ENCODE results near the gene C16orf78. TPM values are rescaled to one million over a fixed set of nuclear protein-coding genes. Genes with fewer than 3 reads are reported as not detected.

Gene C16orf78
- total and polyA plus RNA-seq, 2 donors (not counting 1 experiment from before 2014, with no cell fraction given), result not detected

- Histone ChIP-seq H3K36me3 (ENCODE audit: control insufficient read depth, insufficient read depth, low read length) (no peaks in the 10 kb centered on the region), H4K20me1 (ENCODE audit: control insufficient read depth, extremely low read depth, insufficient read depth, low read length) (no peaks in the 10 kb centered on the region), H3K79me2 (ENCODE audit: control insufficient read depth, insufficient read depth, low read length) (no peaks in the 10 kb centered on the region), H3K27ac (ENCODE audit: insufficient read depth, low read length) (no peak overlapping the region), H3K4me1 (ENCODE audit: control insufficient read depth, extremely low read depth, insufficient read depth, low read length) (no peaks in the 10 kb centered on the region), H3K9me3 (ENCODE audit: control insufficient read depth, insufficient read depth, low read depth, low read length) (no peaks in the 10 kb centered on the region), H3K27me3 (ENCODE audit: control insufficient read depth, insufficient read depth, low read length) (no peaks in the 10 kb centered on the region), H2AFZ (ENCODE audit: low read length) (no peak overlapping the region), H3K9ac (ENCODE audit: insufficient read depth, low read length) (no peak overlapping the region), H3K4me2 (ENCODE audit: extremely low read depth, insufficient read depth, low read length) (no peak overlapping the region), H3K4me3 (replicated peaks in 1 of 4; ENCODE audit: control extremely low read depth in 1 of 4, insufficient read depth in 1 of 4, low read depth in 3 of 4, low read length in 4 of 4) (no peak overlapping the region)
- TF ChIP-seq CTCF (conservative IDR thresholded peaks at IDR 0.05 in 1 of 2, IDR thresholded peaks at IDR 0.05 in 1 of 2; ENCODE audit: low read depth in 1 of 2, low read length in 2 of 2) (no peak), EZH2 (IDR thresholded peaks at IDR 0.05; ENCODE audit: low read length, missing control alignments) (no peak)
- DNase-seq (ENCODE audit: low read depth in 2 of 2), result no peak
Observed at GRCh38 chr16:49419006-49419405, 45.4 kb downstream of the C16orf78 start.

- H3K27ac ChIP-seq (ENCODE audit: insufficient read depth, low read length), result no peak overlapping the region
- TF ChIP-seq CTCF (conservative IDR thresholded peaks at IDR 0.05 in 1 of 2, IDR thresholded peaks at IDR 0.05 in 1 of 2; ENCODE audit: low read depth in 1 of 2, low read length in 2 of 2) (no peak), EZH2 (IDR thresholded peaks at IDR 0.05; ENCODE audit: low read length, missing control alignments) (no peak)
- no peaks in the 10 kb centered on the region for H4K20me1 ChIP-seq (ENCODE audit: control insufficient read depth, extremely low read depth, insufficient read depth, low read length)
- no peak overlapping the region for H2AFZ ChIP-seq (ENCODE audit: low read length)
- H3K4me2 ChIP-seq (ENCODE audit: extremely low read depth, insufficient read depth, low read length), result no peak overlapping the region
- H3K4me3 ChIP-seq (replicated peaks in 1 of 4; ENCODE audit: control extremely low read depth in 1 of 4, insufficient read depth in 1 of 4, low read depth in 3 of 4, low read length in 4 of 4), result no peak overlapping the region
- no peaks in the 10 kb centered on the region for H3K36me3 ChIP-seq (ENCODE audit: control insufficient read depth, insufficient read depth, low read length)
- no peaks in the 10 kb centered on the region for H3K9me3 ChIP-seq (ENCODE audit: control insufficient read depth, insufficient read depth, low read depth, low read length)
- DNase-seq (ENCODE audit: low read depth in 2 of 2), result no peak
- no peaks in the 10 kb centered on the region for H3K79me2 ChIP-seq (ENCODE audit: control insufficient read depth, insufficient read depth, low read length)
- no peaks in the 10 kb centered on the region for H3K27me3 ChIP-seq (ENCODE audit: control insufficient read depth, insufficient read depth, low read length)
- H3K4me1 ChIP-seq (ENCODE audit: control insufficient read depth, extremely low read depth, insufficient read depth, low read length), result no peaks in the 10 kb centered on the region
- no peak overlapping the region for H3K9ac ChIP-seq (ENCODE audit: insufficient read depth, low read length)
Observed at GRCh38 chr16:49419862-49420261, 46.3 kb downstream of the C16orf78 start.

GRCh38 chr16:49422896-49423295 is 49.3 kb downstream of the C16orf78 start:
- H2AFZ ChIP-seq (ENCODE audit: low read length), result no peak overlapping the region
- H3K4me2 ChIP-seq (ENCODE audit: extremely low read depth, insufficient read depth, low read length), result no peak overlapping the region
- H3K9me3 ChIP-seq (ENCODE audit: control insufficient read depth, insufficient read depth, low read depth, low read length), result no peaks in the 10 kb centered on the region
- H3K27ac ChIP-seq (ENCODE audit: insufficient read depth, low read length), result no peak overlapping the region
- TF ChIP-seq EZH2 (IDR thresholded peaks at IDR 0.05; ENCODE audit: low read length, missing control alignments) (no peak), CTCF (conservative IDR thresholded peaks at IDR 0.05 in 1 of 2, IDR thresholded peaks at IDR 0.05 in 1 of 2; ENCODE audit: low read depth in 1 of 2, low read length in 2 of 2) (no peak)
- H3K27me3 ChIP-seq (ENCODE audit: control insufficient read depth, insufficient read depth, low read length), result no peaks in the 10 kb centered on the region
- no peaks in the 10 kb centered on the region for H4K20me1 ChIP-seq (ENCODE audit: control insufficient read depth, extremely low read depth, insufficient read depth, low read length)
- H3K4me3 ChIP-seq (replicated peaks in 1 of 4; ENCODE audit: control extremely low read depth in 1 of 4, insufficient read depth in 1 of 4, low read depth in 3 of 4, low read length in 4 of 4), result no peak overlapping the region
- H3K79me2 ChIP-seq (ENCODE audit: control insufficient read depth, insufficient read depth, low read length), result no peaks in the 10 kb centered on the region
- no peaks in the 10 kb centered on the region for H3K36me3 ChIP-seq (ENCODE audit: control insufficient read depth, insufficient read depth, low read length)
- H3K9ac ChIP-seq (ENCODE audit: insufficient read depth, low read length), result no peak overlapping the region
- no peak for DNase-seq (ENCODE audit: low read depth in 2 of 2)
- no peaks in the 10 kb centered on the region for H3K4me1 ChIP-seq (ENCODE audit: control insufficient read depth, extremely low read depth, insufficient read depth, low read length)
